ENCODE results near the gene IL17RD.
"Not testable (repeated sequence)": the region's sequence is repeated elsewhere in the genome, so short reads cannot be mapped to it uniquely, and the experiment has no call there.

The IL17RD gene

DNA sequence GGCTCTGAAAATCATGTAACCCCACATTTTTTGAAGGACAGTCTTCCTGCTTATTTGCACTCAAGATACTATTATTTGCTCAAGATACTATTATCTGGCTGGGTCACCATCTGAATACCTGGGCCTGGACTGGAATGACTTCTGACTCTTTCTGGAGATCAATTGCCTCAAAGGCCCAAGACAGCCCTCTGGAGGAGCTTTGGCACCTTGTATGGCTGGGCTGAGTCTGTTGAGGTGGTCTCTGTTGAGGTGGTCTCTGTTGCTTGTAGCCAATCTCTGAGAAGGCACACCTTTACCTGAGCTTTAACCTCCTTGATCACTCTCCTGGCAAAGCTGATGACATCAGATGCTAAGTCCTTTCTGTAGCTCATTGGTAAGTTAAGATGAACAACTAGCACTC is 71.7 kb downstream of the IL17RD start:
- DNase-seq (ENCODE audit: low read depth), result no peak

DNA sequence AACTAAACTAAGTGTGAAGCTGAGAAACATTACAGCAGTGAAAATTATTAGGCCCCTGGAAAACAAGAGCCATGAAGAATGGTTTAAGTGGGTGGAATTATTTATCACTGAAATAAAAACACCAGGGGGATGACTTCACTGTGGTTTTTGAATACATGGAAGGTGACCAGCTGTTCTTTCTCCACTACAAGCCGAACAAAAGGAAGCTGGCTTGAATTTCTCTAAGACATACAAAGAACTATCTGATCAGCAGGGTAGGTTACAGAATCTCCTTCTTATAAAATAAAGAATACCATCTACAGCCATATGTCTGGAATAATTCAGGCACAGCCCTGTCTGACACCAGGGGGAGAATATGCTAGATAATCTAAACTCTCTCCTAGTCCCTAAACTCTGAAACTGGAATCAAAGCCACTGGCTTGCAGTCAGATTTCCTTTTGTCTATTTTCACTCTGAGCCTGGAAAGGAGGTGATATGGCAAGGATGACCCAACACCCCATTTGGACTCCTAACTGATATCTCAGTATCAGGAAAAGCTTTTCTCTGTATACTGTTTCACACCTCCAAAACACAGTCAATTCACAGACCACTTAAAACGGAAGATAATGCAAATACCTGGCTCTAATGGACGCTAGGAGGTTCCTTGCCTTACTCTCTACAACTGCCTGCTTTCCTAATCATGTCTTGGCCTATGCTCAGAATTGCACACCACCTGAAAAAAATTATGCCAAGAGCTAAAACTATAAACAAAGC is 73.5 kb downstream of the IL17RD start:
- no peak for DNase-seq (ENCODE audit: low read depth)

GRCh38 chr3:57089043-57089442 is 76.1 kb downstream of the IL17RD start:
- no peak for DNase-seq (ENCODE audit: low read depth)

- DNase-seq (ENCODE audit: low read depth), result no peak
These were observed 76.7 kb downstream of the IL17RD start for GRCh38 chr3:57088503-57088902.

- no peak for DNase-seq (ENCODE audit: low read depth)
These were observed 77.6 kb downstream of the IL17RD start for GRCh38 chr3:57087361-57088092.

GRCh38 chr3:57086201-57086600 is 79.0 kb downstream of the IL17RD start:
- no peak for DNase-seq (ENCODE audit: low read depth)

GRCh38 chr3:57085211-57085610 is 79.9 kb downstream of the IL17RD start:
- no peak for DNase-seq (ENCODE audit: low read depth)

- not testable (repeated sequence) for DNase-seq (ENCODE audit: low read depth)
These were observed 81.7 kb downstream of the IL17RD start for GRCh38 chr3:57083266-57083995.

GRCh38 chr3:57082481-57082880 is 82.7 kb downstream of the IL17RD start:
- no peak for DNase-seq (ENCODE audit: low read depth)

DNA sequence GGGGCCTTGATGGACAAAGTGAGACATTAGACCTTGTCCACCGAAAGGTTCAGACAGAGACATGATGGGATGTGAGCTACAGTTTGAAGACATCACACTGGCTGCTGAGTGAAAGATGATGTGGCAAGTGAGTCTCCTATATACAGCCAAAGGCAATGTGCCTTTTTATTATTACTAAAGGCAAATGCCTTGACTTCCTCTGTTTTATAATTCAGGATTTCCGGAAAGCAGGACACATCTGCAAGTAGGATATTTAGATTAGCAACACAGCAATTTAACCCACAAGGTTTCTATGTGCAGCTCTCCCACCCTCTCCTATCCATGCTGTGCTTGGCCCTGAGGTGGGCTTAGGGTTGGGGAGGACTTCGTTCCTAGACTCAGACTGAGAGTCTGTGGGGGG is 84.0 kb downstream of the IL17RD start:
- no peak for DNase-seq (ENCODE audit: low read depth)

DNA sequence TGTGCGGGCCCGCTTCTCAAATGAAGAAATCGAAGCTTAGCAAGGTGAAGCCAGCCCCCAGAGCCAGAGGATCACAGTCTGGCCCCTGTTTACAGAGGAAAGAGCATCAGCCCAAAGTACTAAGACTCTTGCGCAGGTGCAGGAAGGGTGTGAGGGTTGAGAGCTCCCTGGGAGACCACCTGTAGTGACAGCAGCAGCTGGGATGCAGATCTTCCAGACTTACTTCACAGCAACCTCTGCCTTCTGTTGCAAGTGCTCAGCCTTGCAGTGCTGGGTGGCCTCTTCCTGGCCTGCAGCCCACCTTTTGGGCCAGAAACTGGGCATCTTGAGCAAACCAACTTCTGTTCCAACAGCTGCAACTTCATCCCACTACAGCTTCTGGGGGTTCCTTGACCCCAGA is 85.0 kb downstream of the IL17RD start:
- DNase-seq (ENCODE audit: low read depth), result no peak

GRCh38 chr3:57079474-57079831 is 85.7 kb downstream of the IL17RD start:
- no peak for DNase-seq (ENCODE audit: low read depth)

DNA sequence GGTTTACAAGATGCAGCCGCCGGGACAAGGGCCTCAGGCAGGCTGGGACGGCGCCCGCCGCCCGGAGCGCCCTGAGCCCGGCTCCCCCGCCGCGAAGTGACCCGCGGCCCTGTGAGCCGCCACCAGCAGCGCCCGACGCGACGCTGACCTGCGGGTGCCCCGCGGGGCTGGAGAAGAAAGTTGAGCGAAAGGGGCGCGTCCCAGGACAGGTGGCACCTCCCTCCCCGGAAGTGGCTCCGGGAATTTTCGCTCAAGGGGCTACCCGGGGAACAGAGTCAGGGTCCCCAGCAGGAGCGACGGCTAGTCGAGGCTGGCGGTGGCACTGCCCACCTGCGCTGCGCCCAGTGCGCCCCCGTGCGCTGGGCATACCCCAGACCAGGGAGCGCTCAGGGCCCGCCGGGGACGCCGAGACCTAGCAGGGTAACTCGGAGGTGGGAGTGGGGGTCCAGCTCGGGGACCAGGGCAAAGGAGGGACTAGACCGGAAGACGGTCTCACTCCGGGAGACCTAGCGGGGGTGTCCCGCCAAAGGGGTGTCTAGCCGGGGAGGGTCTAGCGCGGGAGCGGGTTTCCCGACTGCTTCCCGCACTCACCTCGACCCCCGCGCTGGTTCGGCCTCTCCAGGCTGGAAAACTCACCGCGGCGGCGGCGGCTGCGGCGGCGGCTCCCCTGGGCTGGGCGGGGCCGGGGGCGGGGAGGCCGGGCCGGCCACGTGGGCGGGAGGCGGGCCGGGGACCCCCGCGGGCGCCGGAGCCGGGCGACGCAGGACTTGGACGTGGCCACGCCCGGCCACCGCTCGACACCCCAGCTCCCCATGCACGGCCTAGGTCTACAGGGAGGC is 86.3 kb downstream of the IL17RD start:
- no peak for DNase-seq (ENCODE audit: low read depth)

GRCh38 chr3:57078344-57078634 is 86.9 kb downstream of the IL17RD start:
- DNase-seq (ENCODE audit: low read depth), result no peak

GRCh38 chr3:57077630-57078343 is 87.4 kb downstream of the IL17RD start:
- DNase-seq (ENCODE audit: low read depth), result no peak

GRCh38 chr3:57076422-57076951 is 88.7 kb downstream of the IL17RD start:
- DNase-seq (ENCODE audit: low read depth), result no peak

DNA sequence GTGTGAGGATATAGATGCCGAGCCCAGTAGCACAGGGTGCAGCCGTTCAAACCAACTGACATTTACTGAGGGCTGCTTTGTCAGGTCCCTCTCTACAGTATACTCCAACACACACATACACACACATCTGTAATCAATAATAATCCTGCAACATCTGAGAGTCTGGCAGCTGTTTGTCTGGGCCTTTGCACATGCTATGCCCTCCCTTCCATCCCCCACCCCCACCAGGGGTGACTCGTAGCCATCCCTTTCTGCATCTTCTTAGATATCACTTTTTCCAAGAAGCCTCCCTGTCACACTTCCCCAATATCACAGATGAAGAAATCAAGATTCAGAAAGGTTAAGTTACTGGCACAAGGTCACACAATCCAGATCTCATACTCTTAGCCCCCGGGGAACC is 91.0 kb downstream of the IL17RD start:
- no peak for DNase-seq (ENCODE audit: low read depth)

DNA sequence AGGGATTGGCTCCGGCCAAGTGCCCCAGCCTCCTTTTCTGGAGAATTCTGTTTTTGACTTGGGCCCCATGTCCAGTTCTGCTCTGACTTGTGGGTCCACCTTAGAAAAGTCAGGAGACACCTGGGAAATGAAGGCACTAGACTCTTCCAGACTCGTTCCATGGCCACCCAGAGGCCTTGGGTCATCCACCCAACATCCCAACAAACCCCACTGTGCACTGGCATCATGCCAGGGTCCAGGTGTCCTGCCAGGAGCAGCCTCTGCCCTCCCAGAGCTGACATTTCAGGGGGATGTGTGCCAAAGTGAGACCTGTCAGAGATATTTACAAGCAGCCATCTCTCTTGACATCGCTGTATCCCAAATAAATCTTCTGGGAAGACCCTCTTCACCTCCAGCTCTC is 91.5 kb downstream of the IL17RD start:
- DNase-seq (ENCODE audit: low read depth), result no peak

- no peak for DNase-seq (ENCODE audit: low read depth)
These were observed 95.7 kb downstream of the IL17RD start for GRCh38 chr3:57069503-57069902.

DNA sequence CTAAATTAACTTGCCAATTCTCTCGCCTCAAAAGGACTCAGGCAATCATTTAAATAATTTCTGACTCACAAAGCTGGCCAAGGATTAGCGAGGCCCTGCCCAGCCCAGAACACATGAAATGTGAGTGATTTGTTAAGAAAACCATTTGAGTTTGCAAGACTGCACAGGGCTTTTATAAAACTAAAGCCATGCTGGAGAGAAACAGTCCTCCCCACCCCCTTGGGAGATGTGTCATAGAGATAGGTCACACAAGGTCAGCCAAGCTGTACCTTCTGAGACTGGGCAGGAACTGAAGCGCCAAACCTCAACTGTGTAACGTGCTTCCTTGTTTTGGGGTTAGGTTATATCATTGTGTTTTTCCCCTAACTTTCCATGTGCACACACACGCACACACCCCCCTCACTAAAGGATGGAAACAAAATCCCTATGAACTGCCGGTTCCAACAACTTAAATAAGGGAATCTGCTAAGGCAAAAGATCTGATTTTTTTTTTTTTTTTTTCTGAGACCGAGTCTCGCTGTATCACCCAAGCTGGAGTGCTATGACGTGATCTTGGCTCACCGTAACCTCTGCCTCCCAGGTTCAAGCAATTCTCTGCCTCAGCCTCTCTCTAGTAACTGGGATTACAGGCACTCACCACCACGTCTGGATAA is 96.6 kb downstream of the IL17RD start:
- no peak for DNase-seq (ENCODE audit: low read depth)

- DNase-seq (ENCODE audit: low read depth), result no peak
These were observed 98.7 kb downstream of the IL17RD start for GRCh38 chr3:57066471-57066870.

Data from stimulated activated CD8-positive, alpha-beta memory T cell treated with anti-CD3 and anti-CD28 coated beads, Interleukin-15, amount 100 ng/mL, for 1 hour (primary cell).